Islet of Langerhans (tissue), 1 donor: ENCODE measurements around the gene ITIH5.
A peak's percentile ranks its signal among the peaks of the same experiment; 100 is the strongest.

Experiments
- FAIRE-seq: peaks from one replicate; lab custom pipeline; 2011; peaks lifted over from hg19 to GRCh38; lab: Jason Lieb, UNC

ITIH5 gene

DNA sequence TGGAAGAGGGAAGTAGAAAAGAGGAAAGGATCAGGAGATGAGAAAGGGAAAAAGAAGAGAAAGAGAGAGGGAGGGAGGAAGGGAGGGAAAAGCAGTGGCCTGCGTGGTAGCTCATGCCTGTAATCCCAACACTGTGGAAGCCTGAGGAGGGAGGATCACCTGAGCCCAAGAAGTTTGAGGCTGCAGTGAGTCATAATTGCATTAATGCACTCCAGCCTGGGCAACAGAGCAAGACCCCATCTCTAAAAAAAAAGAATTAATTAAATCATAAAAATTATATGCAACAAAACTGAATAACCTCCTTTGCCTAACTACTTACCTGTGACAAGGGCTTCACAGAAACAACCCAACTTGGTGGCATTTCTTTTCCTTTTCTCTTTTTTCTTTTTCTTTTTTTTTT lies 148.1 kb downstream of the ITIH5 start:
- FAIRE-seq, result no peak

DNA sequence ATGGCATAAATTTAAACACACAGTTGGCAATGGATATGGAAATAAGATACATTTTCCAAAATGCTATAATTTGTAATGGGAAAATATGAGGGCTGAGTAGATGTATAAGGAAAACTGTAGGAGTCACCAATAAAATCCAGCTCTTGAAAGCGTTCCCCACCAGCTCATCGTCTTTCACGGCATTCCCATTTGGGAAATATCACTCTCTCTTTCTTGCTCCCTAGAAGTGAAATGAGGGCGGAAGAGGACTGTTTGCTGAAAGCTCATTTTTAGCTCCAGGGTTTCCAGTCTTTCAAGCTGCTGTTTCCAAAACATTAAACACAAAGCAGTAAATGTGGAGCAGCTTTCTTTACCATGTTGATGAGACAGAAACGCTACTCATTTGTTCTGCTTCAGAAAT lies 151.3 kb downstream of the ITIH5 start:
- no peak for FAIRE-seq

DNA sequence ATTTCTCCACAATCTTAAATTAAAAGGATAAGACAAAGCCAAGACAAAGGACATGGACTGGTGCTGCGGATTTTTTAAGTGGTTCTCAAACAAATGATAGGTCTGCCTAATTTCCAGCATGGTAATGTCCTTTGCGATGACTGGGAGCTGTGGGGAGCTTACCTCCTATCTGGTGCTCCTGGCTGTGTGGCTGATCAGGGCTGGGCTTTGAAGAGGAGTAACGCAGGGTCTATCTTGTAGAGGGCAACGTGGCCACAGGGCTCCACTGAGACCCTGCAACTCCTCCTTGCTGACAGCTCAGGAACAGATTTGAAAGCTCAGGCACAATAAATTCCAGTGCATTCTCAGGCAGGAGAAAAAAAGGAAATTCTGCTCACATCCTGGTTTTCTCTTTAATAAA lies 152.8 kb downstream of the ITIH5 start:
- FAIRE-seq, result no peak

DNA sequence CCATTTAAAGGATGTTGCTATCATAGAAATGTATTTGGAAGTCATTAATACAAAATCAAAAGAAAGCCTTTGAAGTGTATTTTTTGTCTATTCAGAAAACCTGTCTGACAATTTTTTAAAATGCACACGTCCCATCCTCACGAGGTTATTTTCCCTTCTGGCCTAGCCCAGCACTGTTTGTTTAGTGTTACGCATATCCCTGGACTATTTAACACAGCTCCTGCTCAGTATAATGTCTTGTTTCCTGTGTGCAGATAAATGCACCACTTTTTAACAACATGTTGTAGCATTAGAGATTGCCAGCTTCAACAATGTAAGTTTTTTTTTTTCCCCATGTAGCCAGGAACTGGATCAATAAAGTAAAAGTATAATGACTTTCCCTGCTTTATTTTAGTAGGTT lies 153.3 kb downstream of the ITIH5 start:
- FAIRE-seq, result peak; percentile 13

DNA sequence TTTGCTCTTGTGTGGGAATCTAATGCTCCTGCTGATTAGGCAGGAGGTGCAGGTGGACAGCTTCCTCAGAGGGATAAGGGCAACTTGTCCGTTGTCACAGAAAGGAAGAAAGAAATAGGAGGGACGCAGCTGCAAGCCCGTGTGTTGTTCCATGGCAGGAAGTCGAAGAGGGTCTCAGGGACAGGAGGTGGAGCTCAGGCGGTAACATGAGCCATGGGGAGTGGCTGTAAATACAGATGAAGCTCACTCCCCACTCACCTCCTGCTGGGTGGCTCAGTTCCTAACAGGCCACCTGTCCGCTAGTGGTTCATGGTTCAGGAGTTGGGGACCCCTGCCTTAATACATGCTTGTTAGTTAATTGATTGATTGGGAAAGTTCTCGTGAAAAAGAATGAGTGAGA lies 154.3 kb downstream of the ITIH5 start:
- no peak for FAIRE-seq

DNA sequence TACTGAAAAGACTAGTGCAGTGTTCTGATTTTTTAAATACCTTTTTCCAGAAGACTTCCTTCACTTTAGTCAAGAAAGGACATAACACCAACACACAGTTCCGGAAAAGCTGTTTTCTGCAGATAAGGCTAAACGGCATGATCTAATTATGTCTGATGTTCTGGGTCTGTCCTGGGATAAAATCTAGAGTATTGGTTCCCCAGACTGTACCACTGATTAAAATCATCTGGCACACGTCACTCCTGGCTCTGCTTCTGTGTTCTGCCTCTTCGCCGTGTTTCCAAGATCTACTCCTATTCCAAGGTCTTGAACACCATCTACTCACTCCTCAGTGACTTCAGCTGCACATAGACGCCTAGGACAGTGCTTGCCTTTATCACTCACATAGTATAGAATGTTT lies 155.2 kb downstream of the ITIH5 start:
- FAIRE-seq, result no peak
